Measurements from ENCODE around the gene CACNG1.

The CACNG1 gene

DNA sequence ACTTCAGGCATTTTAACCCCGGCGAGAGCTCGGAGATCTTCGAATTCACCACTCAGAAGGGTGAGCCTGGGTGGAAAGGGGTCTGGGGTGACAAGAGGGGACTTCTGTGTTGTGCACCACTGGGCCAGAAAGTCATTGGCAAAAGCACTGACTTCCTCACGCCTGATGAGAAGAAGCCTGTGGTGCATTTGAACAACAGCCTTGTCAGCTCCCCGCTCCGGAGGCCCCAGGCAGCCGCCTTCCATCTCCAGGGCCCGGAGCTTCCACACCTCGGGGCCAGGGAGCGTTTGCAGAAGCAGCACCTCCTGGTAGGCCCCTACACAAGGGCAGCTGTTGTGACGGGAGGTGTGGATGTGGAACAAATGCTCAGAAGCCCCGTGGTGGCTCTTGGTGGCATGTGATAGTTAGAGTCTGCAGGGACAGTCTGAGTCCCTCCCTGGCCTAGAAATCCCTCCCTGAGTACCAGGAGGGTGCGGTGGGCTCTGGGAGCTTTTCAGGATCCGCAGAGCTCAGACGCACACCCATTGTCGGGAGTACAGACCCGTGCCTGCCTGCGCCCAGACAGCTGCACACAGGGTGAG is 9.7 kb downstream of the CACNG1 start:
- no peak for DNase-seq (ENCODE audit: insufficient read length)
- FAIRE-seq = no peak
- TF ChIP-seq POLR2A (IDR thresholded peaks at IDR 0.05; ENCODE audit: low read depth, low read length) = no peak
- no peak for TF ChIP-seq TAF1 (IDR thresholded peaks at IDR 0.05; ENCODE audit: borderline replicate concordance, low read depth, low read length)
- TF ChIP-seq POLR2AphosphoS5 (IDR thresholded peaks at IDR 0.05; ENCODE audit: low read depth, low read length) = no peak

DNA sequence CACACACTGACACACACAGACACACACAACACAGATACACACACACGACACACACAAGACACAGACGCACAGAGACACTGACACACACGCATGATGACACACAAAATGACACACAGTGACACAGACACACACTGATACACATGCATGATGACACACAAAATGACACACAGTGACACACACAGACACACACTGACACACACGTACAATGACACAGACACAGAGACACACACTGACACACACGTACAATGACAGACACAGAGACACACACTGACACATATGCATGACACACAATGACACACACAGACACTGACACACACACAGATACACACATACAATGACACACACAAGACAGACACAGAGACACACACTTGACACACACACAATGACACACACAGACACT is 10.3 kb downstream of the CACNG1 start:
- TF ChIP-seq POLR2A (IDR thresholded peaks at IDR 0.05; ENCODE audit: low read depth, low read length) (no peak), TAF1 (IDR thresholded peaks at IDR 0.05; ENCODE audit: borderline replicate concordance, low read depth, low read length) (no peak), POLR2AphosphoS5 (IDR thresholded peaks at IDR 0.05; ENCODE audit: low read depth, low read length) (no peak; the same call in 1 of the 2 replicates)
- DNase-seq (ENCODE audit: insufficient read length) = no peak
- FAIRE-seq = no peak

- TF ChIP-seq POLR2AphosphoS5 (IDR thresholded peaks at IDR 0.05; ENCODE audit: low read depth, low read length) = no peak
- TF ChIP-seq TAF1 (IDR thresholded peaks at IDR 0.05; ENCODE audit: borderline replicate concordance, low read depth, low read length) = no peak
- no peak for TF ChIP-seq POLR2A (IDR thresholded peaks at IDR 0.05; ENCODE audit: low read depth, low read length)
Measured at GRCh38 chr17:67055041-67055443, 10.7 kb downstream of the CACNG1 start.

GRCh38 chr17:67055811-67056745 is 11.7 kb downstream of the CACNG1 start:
- TF ChIP-seq POLR2A (IDR thresholded peaks at IDR 0.05; ENCODE audit: low read depth, low read length) (no peak), POLR2AphosphoS5 (IDR thresholded peaks at IDR 0.05; ENCODE audit: low read depth, low read length) (no peak), TAF1 (IDR thresholded peaks at IDR 0.05; ENCODE audit: borderline replicate concordance, low read depth, low read length) (no peak)
- FAIRE-seq (no peak), DNase-seq (ENCODE audit: insufficient read length) (no peak)

More at GRCh38 chr17:67055041-67055443, 10.7 kb downstream of the CACNG1 start:
- no peak for FAIRE-seq
- no peak for DNase-seq (ENCODE audit: insufficient read length)

DNA sequence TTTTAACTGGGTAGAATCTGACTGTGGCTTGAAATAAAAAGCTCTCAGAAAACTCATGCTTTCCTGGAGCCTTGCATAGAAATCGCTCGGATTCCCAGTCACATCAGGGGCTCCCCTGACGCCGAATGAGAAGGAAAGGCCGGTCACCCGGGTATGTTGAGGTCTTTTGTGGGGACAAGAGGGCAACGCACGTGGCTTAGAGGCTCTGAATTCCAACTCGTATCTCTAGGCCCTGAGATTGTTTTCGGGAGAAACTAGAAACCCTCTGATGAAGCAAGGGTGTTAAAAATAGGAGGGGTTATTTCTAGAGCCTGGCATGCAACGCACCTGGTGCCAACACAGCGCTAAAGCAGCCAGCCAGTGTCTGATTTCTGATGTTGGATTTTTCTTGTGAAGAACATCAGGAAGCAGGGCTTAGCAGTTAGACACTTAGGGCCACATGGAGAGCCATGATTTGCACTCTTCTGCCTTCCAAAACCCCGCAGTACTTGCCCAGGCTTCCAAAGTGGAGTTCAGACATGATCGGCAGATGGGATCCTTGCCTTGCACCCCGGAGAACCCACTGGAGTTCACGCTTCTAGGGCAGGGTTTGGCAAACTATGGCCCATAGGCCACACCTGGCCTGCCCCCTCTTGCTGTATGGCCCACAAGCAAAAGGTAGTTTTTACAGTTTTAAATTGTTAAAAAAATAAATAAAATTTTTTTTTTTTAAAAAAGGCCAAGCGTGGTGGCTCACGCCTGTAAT is 12.6 kb downstream of the CACNG1 start:
- no peak for FAIRE-seq

DNA sequence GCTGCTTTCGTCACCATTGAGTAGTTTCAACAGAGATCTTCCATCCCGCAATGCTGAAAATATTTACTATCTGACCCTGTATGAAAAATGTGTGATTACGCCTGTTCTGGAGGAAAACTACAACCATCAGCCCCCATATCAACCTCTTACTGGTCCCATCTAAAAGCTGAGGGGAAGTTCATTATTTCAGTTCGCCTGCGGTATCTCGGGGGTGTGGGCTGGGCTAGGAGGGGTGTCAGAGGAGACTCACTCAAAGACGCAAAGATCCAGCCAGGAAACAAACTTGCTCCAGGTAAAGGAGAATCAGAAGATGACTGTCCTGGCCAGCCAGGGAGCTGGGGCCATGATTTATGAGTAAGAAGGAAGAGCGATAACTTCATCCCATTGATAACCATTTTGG is 13.7 kb downstream of the CACNG1 start:
- DNase-seq (ENCODE audit: insufficient read length) = no peak
- TF ChIP-seq TAF1 (IDR thresholded peaks at IDR 0.05; ENCODE audit: borderline replicate concordance, low read depth, low read length) (no peak), POLR2A (IDR thresholded peaks at IDR 0.05; ENCODE audit: low read depth, low read length) (no peak), POLR2AphosphoS5 (IDR thresholded peaks at IDR 0.05; ENCODE audit: low read depth, low read length) (no peak)
- no peak for FAIRE-seq

More for the DNA sequence above, 12.6 kb downstream of the CACNG1 start:
- no peak for TF ChIP-seq POLR2A (IDR thresholded peaks at IDR 0.05; ENCODE audit: low read depth, low read length)
- no peak for TF ChIP-seq POLR2AphosphoS5 (IDR thresholded peaks at IDR 0.05; ENCODE audit: low read depth, low read length)
- no peak for TF ChIP-seq TAF1 (IDR thresholded peaks at IDR 0.05; ENCODE audit: borderline replicate concordance, low read depth, low read length)
- no peak for DNase-seq (ENCODE audit: insufficient read length)

DNA sequence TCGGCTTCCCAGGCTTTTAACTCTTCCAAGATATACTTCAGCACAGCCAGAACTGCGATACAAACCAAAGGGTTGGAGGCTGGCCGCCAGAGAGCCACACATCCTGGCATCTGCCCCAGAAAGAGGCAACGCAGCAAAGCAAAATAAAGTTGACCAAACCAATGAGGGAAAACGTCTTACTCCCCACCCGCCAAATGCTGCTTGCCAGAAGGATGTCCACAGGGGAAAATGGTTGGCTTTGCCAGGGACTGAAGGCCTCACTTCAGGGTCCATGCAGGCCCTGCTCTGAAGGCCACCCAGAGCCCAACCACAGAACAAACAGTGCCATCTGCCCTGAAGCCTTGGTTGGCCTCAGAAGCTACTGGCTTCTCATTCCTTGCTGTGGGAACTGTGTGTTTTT is 15.0 kb downstream of the CACNG1 start:
- DNase-seq (ENCODE audit: insufficient read length) = no peak
- no peak for FAIRE-seq
- TF ChIP-seq TAF1 (IDR thresholded peaks at IDR 0.05; ENCODE audit: borderline replicate concordance, low read depth, low read length) = no peak
- no peak for TF ChIP-seq POLR2A (IDR thresholded peaks at IDR 0.05; ENCODE audit: low read depth, low read length)
- no peak for TF ChIP-seq POLR2AphosphoS5 (IDR thresholded peaks at IDR 0.05; ENCODE audit: low read depth, low read length)

GRCh38 chr17:67063141-67063540 is 18.8 kb downstream of the CACNG1 start:
- FAIRE-seq = no peak
- DNase-seq (ENCODE audit: insufficient read length) = no peak
- no peak for TF ChIP-seq POLR2AphosphoS5 (IDR thresholded peaks at IDR 0.05; ENCODE audit: low read depth, low read length)

- DNase-seq (ENCODE audit: insufficient read length) = no peak
- FAIRE-seq = no peak
- TF ChIP-seq POLR2AphosphoS5 (IDR thresholded peaks at IDR 0.05; ENCODE audit: low read depth, low read length) (no peak), POLR2A (IDR thresholded peaks at IDR 0.05; ENCODE audit: low read depth, low read length) (no peak), TAF1 (IDR thresholded peaks at IDR 0.05; ENCODE audit: borderline replicate concordance, low read depth, low read length) (no peak)
Measured at GRCh38 chr17:67066717-67067116, 22.4 kb downstream of the CACNG1 start.

- no peak for FAIRE-seq
- DNase-seq (ENCODE audit: insufficient read length) = no peak
- TF ChIP-seq POLR2A (IDR thresholded peaks at IDR 0.05; ENCODE audit: low read depth, low read length) = no peak
Measured at GRCh38 chr17:67067571-67068482, 23.5 kb downstream of the CACNG1 start.

GRCh38 chr17:67068999-67069398 is 24.6 kb downstream of the CACNG1 start:
- DNase-seq (ENCODE audit: insufficient read length) (no peak), FAIRE-seq (no peak)
- no peak for TF ChIP-seq TAF1 (IDR thresholded peaks at IDR 0.05; ENCODE audit: borderline replicate concordance, low read depth, low read length)
- no peak for TF ChIP-seq POLR2A (IDR thresholded peaks at IDR 0.05; ENCODE audit: low read depth, low read length)
- TF ChIP-seq POLR2AphosphoS5 (IDR thresholded peaks at IDR 0.05; ENCODE audit: low read depth, low read length) = no peak
